ENCODE results near the gene CHD1L.
"Not testable (repeated sequence)": the region's sequence is repeated elsewhere in the genome, so short reads cannot be mapped to it uniquely, and the experiment has no call there.

The CHD1L gene

GRCh38 chr1:147242449-147243227 lies at the start of gene CHD1L:
Gene CHD1L (plus strand): TSS chr1:147242684. CDS start chr1:147242704, 20 bp downstream.
- DNase-seq (ENCODE audit: low spot score) = peak; percentile 94

DNA sequence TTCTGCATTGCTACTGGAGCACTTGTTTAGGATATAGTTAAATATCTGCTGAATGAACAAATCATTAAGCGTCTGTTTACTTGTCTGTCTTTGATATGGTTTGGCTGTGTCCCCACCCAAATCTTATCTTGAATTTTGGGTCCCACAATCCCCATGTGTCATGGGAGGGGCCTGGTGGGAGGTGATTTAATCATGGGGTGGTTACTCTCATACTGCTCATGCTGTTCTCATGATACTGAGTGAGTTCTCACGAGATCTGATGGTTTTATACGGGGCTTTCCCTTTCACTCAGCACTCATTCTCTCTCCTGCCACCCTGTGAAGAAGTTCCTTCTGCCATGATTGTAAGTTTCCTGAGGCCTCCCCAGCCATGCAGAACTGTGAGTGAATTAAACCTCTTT lies 45.2 kb upstream of the CHD1L start:
- not testable (repeated sequence) for DNase-seq (ENCODE audit: low spot score)

- DNase-seq (ENCODE audit: low spot score) = no peak
Observed at GRCh38 chr1:147201276-147201675, 41.2 kb upstream of the CHD1L start.

- DNase-seq (ENCODE audit: low spot score) = no peak
Observed at GRCh38 chr1:147201786-147202185, 40.7 kb upstream of the CHD1L start.

- no peak for DNase-seq (ENCODE audit: low spot score)
Observed at GRCh38 chr1:147202576-147202975, 39.9 kb upstream of the CHD1L start.

- DNase-seq (ENCODE audit: low spot score) = no peak
Observed at GRCh38 chr1:147204080-147204479, 38.4 kb upstream of the CHD1L start.

DNA sequence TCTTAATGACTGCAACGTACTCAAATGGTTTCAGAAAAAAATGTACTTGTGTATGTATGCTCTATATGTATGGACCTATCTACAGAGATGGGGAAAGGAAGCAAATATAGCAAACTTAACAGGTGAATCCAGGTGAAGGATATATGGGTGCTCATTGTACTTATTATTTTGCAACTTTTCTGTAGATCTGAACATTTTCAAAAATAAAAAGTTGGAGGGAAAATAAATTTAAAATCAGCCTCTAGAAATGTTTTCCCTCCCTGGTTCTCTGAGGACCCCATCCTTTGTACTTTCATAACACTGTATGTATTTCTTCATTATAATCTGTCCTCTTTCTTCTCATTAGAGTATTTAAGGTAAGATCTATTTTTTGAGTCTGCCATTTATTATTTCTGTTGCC lies 35.3 kb upstream of the CHD1L start:
- no peak for DNase-seq (ENCODE audit: low spot score)

DNA sequence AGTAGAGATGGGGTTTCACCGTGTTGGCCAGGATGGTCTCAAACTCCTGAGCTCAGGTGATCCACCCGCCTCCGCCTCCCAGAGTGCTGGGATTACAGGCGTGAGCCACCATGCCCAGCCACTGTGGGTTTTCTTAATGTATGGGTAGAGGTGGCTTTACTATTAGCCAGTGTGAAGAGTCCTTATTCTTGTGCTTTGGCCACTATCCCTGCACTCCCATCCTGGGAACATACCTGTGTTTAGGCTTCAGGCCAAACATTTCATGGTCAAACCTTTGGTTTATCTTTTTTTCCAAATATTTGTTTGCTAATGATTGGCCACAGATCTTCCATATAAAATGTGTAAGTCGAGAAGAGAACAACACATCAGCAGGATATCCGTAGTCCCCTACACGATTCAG lies 33.9 kb upstream of the CHD1L start:
- no peak for DNase-seq (ENCODE audit: low spot score)

- no peak for DNase-seq (ENCODE audit: low spot score)
Observed at GRCh38 chr1:147209825-147210821, 32.4 kb upstream of the CHD1L start.

GRCh38 chr1:147210987-147211386 lies 31.5 kb upstream of the CHD1L start:
- no peak for DNase-seq (ENCODE audit: low spot score)

GRCh38 chr1:147211577-147211976 lies 30.9 kb upstream of the CHD1L start:
- DNase-seq (ENCODE audit: low spot score) = no peak

DNA sequence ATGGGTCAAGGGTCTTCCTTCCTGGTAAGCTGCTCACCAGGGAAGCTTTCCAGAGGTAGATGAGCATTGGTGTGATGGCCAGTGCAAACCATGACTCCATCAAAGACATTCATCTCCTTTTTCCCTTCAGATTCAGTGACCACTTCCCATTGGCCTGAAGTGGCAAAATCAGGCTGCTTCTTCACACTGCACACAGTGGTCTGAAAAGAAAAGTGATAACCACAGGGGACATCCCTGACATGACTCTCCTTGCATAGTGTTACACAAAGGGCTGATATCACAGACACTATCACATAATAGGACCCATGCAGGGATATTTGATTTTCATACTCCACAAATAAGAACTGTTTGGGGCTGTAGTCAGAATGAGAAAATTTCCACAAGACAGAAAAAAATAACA lies 29.2 kb upstream of the CHD1L start:
- no peak for DNase-seq (ENCODE audit: low spot score)

DNA sequence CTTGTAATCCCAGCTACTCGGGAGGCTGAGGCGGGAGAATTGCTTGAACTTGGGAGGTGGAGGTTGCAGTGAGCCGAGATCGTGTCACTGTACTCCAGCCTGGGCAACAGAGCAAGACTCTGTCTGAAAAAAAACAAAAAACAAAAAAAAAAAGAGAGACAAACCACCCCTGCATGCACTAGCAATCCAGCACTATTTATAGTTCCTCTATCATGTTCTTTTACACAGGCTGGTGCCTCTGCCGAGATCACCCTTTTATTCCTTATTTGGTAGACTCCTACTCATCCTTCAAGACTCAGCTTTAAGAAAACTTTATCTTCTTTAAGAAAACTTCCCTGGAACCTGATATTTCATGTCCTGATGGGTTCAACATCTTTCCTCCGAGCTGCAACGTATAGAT lies 28.2 kb upstream of the CHD1L start:
- DNase-seq (ENCODE audit: low spot score) = no peak

DNA sequence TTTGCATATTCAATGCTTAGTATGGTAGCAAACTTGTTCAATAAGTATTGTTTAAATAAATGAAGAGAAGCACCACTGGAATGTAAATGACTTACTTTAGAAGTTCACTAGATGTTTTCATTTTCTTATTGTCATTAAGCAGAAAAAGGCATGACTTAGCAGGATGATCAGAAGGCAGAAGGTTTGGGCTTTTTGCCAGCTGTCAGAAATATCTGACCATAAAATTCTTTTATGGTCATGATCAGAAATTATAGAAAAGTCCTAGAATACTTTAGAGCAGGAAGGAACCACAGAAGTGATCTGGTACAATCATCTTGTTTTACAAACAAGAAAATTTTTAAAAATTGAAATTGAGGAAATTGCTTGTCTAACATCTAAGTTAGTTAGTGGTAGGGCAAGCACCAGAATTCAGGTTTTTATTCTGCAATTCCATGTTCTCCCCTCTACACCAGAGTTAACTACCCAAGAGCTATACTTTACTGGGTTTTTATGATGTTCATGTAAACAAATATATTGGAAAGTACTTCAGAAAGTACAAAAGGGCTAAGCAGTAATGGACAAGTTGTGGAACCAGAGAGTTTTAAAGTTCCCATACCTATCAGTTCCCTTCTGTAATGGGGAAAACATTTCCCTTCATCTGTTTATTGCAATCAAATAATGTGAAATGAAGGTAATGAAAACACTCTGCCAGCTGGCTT lies 27.5 kb upstream of the CHD1L start:
- DNase-seq (ENCODE audit: low spot score) = no peak

GRCh38 chr1:147215540-147215916 lies 27.0 kb upstream of the CHD1L start:
- no peak for DNase-seq (ENCODE audit: low spot score)

DNA sequence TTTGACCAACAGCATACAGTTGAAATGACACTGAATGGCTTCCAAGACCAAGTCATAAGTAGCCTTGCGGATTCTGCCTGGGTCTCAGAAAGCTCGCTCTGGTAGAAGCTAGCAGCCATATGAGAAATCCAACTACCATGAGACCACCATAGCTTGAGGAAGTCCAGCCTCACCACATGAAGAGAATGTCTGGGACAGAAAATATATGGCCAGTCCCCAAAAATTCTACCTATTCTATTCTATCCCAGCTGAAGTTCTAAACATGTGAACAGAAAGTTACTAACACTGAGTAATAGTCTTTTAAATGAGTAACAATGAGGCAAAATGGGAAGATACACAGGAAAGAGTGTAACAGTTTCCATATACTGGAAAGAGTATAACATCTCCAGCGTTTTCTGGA lies 26.4 kb upstream of the CHD1L start:
- no peak for DNase-seq (ENCODE audit: low spot score)

GRCh38 chr1:147217141-147217540 lies 25.3 kb upstream of the CHD1L start:
- no peak for DNase-seq (ENCODE audit: low spot score)

DNA sequence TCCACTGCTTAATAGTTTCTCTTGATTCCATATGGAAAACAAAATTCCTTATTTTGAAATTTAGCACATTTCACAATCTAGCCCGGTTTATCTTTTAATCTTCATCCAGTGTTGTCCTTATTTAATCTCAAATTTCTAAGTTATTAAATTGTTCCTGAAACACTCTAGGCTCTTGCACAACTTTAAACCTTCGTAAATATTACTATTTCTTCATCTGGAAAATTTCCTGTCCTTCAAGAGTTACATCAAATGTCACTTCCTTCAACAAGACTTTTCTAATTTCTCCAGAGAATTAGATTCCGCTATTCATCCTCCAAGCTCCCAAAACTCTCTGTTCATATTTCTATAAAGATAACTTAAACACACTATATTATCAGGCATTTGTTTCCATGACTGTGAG lies 23.9 kb upstream of the CHD1L start:
- DNase-seq (ENCODE audit: low spot score) = no peak

- no peak for DNase-seq (ENCODE audit: low spot score)
Observed at GRCh38 chr1:147223740-147224615, 18.5 kb upstream of the CHD1L start.

GRCh38 chr1:147225193-147225730 lies 17.2 kb upstream of the CHD1L start, which contains the start of gene FMO5:
Gene FMO5 (minus strand): TSS chr1:147225339. CDS start chr1:147225029, 310 bp downstream.
- peak; percentile 25 for DNase-seq (ENCODE audit: low spot score)

GRCh38 chr1:147231032-147231431 lies 11.5 kb upstream of the CHD1L start:
- DNase-seq (ENCODE audit: low spot score) = not testable (repeated sequence)
